Activated CD8-positive, alpha-beta T cell treated with anti-CD3 and anti-CD28 coated beads for 36 hours (primary cell): ENCODE results near the gene TREML1. TPM values are rescaled to one million over a fixed set of nuclear protein-coding genes. Genes with fewer than 3 reads are reported as not detected.

Source experiments
- ATAC-seq: fragments of 200-7000 bp; cut with Tn5 transposase; one replicate; pipeline ENCODE4 v1.10.0; 2021; ENCODE audit warnings: mild to moderate bottlenecking, moderate library complexity
- CTCF ChIA-PET: fragments of 350-600 bp; sonication (Branson Sonifier 250); formaldehyde crosslinking; loops from one replicate; lab custom pipeline; 2021; ENCODE audit warnings: antibody characterized with exemption; lab: Charles Lee
- POLR2A ChIA-PET: fragments of 350-600 bp; sonication (Branson Sonifier 250); formaldehyde crosslinking; loops from one replicate; lab custom pipeline; 2021; ENCODE audit warnings: antibody characterized with exemption; lab: Charles Lee
- DNase-seq: peaks from one replicate; pipeline ENCODE4 v3.0.0-alpha.2; 2020
- H3K27ac Mint-ChIP-seq: one replicate; pipeline ENCODE4 v1.8.0; 2021; ENCODE audit warnings: mild to moderate bottlenecking, mixed read lengths
- H3K27me3 Mint-ChIP-seq: one replicate; pipeline ENCODE4 v1.8.0; 2021; ENCODE audit warnings: mixed read lengths
- H3K36me3 Mint-ChIP-seq: one replicate; pipeline ENCODE4 v1.8.0; 2021; ENCODE audit warnings: low read depth, mixed read lengths
- H3K4me1 Mint-ChIP-seq: one replicate; pipeline ENCODE4 v1.8.0; 2021; ENCODE audit warnings: low read depth, mixed read lengths
- H3K4me3 Mint-ChIP-seq: one replicate; pipeline ENCODE4 v1.8.0; 2021; ENCODE audit warnings: mild to moderate bottlenecking, moderate library complexity, mixed read lengths
- H3K9me3 Mint-ChIP-seq: one replicate; pipeline ENCODE4 v1.8.0; 2021; ENCODE audit warnings: mixed read lengths
- CTCF ChIP-seq: fragments of 200-600 bp; IDR thresholded peaks from one replicate; pipeline ENCODE4 v1.8.0; 2022; ENCODE audit warnings: antibody characterized with exemption, mild to moderate bottlenecking
- intact Hi-C: fragments of 100-400 bp; cut with micrococcal nuclease; formaldehyde crosslinking; loops from one replicate; pipeline ENCODE4 v1.10.0; 2022
- total RNA-seq, 2 experiments: library from RNA; stranded (reverse); gene quantifications; one replicate each; pipeline ENCODE4 v1.2.3, GENCODE V29; 2021

The TREML1 gene
- total RNA-seq, 2 experiments from 2014 or later = not detected

DNA sequence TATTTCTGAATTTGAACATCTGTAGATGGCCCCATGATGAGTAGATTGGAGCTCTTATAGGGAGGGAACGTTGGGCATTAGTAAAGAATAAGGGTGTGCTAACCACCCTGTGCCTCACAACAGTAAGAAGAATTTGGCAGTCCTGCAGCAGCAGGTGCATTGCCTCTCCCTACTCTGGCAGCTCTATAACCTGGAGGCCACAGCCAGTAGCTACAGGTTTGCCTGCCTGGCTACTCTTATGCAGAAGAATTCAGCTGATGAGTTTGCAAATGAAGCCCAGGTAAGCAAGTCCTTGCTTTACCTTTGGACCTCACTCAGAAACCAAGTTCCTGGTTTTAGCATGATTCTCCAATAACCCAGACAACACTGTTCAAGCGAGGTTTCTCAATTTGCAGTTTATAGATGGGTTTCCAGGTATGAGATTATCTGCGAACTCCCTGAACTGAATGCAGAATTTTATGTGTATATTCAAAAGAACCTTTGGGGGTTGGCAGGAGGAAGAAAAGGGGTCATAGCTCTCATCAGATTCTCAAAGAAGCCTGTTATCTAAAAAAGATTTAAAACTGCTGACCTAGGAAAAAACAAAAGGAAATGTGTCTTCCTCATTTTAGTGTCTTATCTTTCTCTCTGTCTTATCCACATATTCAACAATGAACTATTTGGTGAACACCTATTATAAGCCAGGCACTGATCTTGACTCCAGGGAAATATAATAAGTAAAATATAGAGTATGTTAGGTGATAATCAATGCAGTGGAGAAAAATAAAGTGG, 18.9 kb downstream of the TREML1 start:
- DNase-seq (no peak), ATAC-seq (no peak)
- ChIA-PET CTCF (no interaction called here), POLR2A (no interaction called here)
- TF ChIP-seq CTCF = no peak
- no peak overlapping the region for H3K4me3 Mint-ChIP-seq
- peaks cover 16% of the 10 kb centered on the region for H3K36me3 Mint-ChIP-seq
- H3K4me1 Mint-ChIP-seq = no peaks in the 10 kb centered on the region
- H3K9me3 Mint-ChIP-seq = no peaks in the 10 kb centered on the region
- H3K27me3 Mint-ChIP-seq = no peaks in the 10 kb centered on the region
- intact Hi-C loops = no loop called here
- H3K27ac Mint-ChIP-seq = no peak overlapping the region

DNA sequence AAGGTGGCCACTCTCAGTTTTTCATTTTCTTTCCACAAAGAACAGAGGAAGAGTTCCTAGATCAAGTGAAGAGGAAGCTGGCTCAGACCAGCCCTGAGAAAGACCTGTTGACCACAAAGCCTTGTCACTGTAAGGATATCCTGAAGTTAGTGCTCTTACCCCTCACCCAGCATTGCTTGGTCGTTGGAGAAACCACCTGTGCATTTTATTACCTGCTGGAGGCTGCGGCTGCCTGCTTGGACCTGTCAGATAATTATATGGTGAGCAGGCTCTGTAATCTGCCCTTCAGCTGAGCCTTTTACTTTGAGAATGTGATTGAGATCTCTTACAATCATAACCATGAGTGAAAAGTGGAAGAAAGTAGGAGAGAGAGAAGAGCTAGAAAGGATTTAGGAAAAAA, 21.9 kb downstream of the TREML1 start:
- Mint-ChIP-seq H3K4me3 (no peak overlapping the region), H3K4me1 (no peaks in the 10 kb centered on the region), H3K9me3 (no peaks in the 10 kb centered on the region), H3K27me3 (no peaks in the 10 kb centered on the region), H3K36me3 (peaks cover 23% of the 10 kb centered on the region), H3K27ac (no peak overlapping the region)
- intact Hi-C loops = no loop called here
- DNase-seq (no peak), ATAC-seq (no peak)
- POLR2A ChIA-PET = no interaction called here
- TF ChIP-seq CTCF = no peak
- CTCF ChIA-PET = interaction anchor here (1.3 to 2.1 kb wide), 2 partner anchors 11 to 50 kb away, joined by 3 to 7 read pairs; no protein-coding TSS in a partner anchor

GRCh38 chr6:41125282-41125681, 28.9 kb downstream of the TREML1 start:
- H3K36me3 Mint-ChIP-seq = peaks cover 18% of the 10 kb centered on the region
- H3K27me3 Mint-ChIP-seq = no peaks in the 10 kb centered on the region
- H3K9me3 Mint-ChIP-seq = no peaks in the 10 kb centered on the region
- TF ChIP-seq CTCF = no peak
- intact Hi-C loops = no loop called here
- no peak for DNase-seq
- H3K4me3 Mint-ChIP-seq = no peak overlapping the region
- no peaks in the 10 kb centered on the region for H3K4me1 Mint-ChIP-seq
- ChIA-PET POLR2A (no interaction called here), CTCF (interaction anchor here (2.0 kb wide), 1 partner anchor 57 kb away, joined by 5 read pairs; no protein-coding TSS in a partner anchor)
- H3K27ac Mint-ChIP-seq = no peak overlapping the region
- ATAC-seq = no peak

- intact Hi-C loops = no loop called here
- H3K27me3 Mint-ChIP-seq = no peaks in the 10 kb centered on the region
- H3K27ac Mint-ChIP-seq = no peak overlapping the region
- CTCF ChIA-PET = no interaction called here
- no peak overlapping the region for H3K4me3 Mint-ChIP-seq
- TF ChIP-seq CTCF = no peak
- no peaks in the 10 kb centered on the region for H3K9me3 Mint-ChIP-seq
- H3K4me1 Mint-ChIP-seq = no peaks in the 10 kb centered on the region
- no peak for DNase-seq
- H3K36me3 Mint-ChIP-seq = peaks cover 13% of the 10 kb centered on the region
- POLR2A ChIA-PET = interaction anchor here (0.9 kb wide), 1 partner anchor 165 kb away, joined by 3 read pairs; no protein-coding TSS in a partner anchor
- no peak for ATAC-seq
Measured at GRCh38 chr6:41122918-41123317, 31.2 kb downstream of the TREML1 start.

DNA sequence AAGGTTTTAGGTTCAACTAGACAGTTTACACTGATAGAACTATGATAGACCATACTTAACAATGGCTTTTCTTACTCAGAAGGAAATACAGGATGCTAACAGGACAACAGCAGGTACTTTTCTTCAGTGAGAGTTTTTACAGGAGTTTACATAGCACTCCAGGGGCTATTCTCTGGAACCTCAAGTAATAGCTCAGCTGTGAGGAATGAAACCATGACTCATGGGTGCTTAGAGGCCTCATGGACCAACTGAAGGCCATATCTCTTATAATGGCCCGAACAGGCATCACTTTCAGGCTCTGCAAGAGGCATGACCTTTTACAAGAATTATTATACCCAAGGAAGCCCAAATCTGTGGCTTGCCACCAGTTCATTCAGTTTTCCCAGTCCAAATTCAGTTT, 31.8 kb downstream of the TREML1 start:
- Mint-ChIP-seq H3K27ac (no peak overlapping the region), H3K9me3 (no peaks in the 10 kb centered on the region), H3K4me3 (no peak overlapping the region), H3K27me3 (no peaks in the 10 kb centered on the region), H3K4me1 (no peaks in the 10 kb centered on the region), H3K36me3 (peaks cover 12% of the 10 kb centered on the region)
- no peak for TF ChIP-seq CTCF
- ChIA-PET CTCF (interaction anchor here (0.6 kb wide), 1 partner anchor 1412 kb away, joined by 3 read pairs; no protein-coding TSS in a partner anchor), POLR2A (interaction anchor here (0.9 kb wide), 1 partner anchor 164 kb away, joined by 3 read pairs; no protein-coding TSS in a partner anchor)
- DNase-seq (no peak), ATAC-seq (no peak)
- intact Hi-C loops = no loop called here
